Stimulated activated CD4-positive, alpha-beta T cell treated with anti-CD3 and anti-CD28 coated beads, Interleukin-4, amount 100 ng/mL, for 1 hour (primary cell): ENCODE data around the gene CEMP1.

ENCODE experiments used
- DNase-seq: peaks from one replicate; pipeline ENCODE4 v3.0.0-alpha.2; 2020

CEMP1 gene

GRCh38 chr16:2518823-2519710 lies 12.1 kb downstream of the CEMP1 start:
- no peak for DNase-seq

DNA sequence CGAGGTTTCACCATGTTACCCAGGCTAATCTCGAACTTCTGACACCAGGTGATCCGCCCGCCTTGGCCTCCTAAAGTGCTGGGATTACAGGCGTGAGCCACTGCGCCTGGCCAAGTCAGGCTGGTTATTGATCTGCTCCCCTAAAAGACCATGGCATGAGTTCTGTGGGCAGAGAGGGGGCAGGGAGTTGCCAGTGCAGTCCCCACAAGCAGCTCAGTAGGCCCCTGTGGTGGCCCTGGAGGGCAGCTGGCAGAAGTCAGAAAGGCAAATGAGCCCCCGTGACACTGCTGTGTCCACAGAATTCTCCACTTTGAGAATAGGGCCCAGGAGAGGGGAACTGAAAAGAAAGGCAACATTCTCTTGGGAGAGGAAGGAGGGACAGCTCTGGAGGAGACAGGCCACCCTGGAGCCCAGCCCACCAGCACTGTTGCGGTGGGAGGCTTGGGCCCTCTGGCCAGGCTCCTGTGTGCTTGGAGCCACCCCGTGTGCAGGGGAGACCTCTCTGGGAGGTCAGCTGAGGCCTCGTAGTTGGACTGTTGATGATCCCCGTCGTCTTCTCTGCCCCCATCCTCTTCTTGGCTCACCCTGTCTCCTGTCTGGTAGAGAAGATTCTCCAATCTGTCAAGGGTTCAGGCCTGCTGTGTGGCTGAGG lies 13.1 kb downstream of the CEMP1 start:
- DNase-seq: no peak

DNA sequence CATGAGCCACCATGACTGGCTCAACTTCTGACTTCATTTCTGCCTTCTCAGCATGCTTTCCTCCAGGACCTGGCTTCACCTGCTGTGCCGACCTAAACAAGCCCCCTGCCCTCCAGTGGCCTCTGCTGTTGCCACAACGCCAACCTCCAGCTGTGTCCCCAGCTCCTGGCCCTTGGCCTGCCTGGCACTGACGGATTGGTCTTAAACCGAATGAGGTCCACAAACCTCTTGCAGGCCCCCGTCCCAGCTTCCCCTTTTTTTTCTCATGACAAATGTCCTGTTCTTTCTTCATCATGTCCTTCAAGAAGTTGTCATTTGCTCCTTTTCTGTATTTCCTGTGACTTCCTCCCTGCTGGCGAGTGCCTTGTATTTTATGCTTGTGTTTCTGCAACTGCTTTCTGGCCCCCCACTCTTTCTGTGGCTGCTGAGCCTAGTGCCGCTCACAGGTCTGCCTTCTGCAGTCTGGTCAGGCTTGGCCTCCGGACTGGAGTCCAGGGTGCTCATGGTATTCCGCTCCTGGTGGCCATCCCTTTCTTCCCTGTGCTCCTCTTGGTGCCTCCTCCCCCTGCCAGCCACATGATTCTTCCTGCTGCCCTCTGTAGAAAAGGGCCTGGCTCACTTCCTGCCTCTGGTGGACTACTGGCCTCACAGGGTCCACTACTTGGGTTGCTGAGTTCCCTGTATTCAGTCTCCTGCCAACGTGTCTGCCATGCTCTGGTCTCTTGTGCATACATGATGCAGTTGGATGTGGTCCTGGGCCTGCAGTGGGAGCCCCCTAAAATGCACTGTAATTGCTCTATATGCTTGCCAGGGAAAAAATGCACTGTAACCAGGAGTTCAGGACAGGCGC lies 14.6 kb downstream of the CEMP1 start:
- no peak for DNase-seq

DNA sequence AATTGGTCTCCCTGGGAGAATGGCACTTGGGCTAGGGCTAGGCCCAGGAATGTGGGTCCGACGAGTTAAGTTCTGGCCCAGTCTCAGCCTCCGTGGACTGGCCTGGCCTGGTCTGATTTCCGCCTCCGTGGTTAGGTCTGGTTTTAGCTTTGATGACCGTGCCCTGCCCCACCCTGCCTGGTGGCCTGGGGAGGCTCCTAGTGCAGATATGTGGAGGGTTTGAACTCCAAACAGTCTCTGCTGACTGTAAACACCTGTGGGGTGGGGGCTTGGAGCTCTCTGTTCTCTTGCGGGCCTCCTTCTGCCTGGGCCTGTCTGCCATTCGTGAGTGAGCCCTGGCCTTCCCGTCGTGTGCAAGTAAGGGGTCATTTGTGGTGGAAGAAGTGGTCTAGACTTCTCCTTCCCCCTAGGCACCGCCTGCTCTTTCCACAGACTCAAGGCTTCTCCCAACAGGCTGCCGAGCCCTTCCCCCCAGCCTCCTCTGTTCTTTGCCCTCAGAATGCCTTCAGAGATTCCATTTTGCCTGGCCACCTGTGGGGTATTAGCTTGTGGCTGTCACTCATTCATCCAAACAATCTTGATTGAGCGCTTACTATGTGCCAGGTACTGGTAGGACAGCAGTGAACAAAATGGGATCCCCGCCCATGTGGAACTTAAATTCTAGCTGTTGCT lies 15.9 kb downstream of the CEMP1 start:
- no peak for DNase-seq

- peak; percentile 42 for DNase-seq
These were observed 16.7 kb downstream of the CEMP1 start for GRCh38 chr16:2514333-2515179.

DNA sequence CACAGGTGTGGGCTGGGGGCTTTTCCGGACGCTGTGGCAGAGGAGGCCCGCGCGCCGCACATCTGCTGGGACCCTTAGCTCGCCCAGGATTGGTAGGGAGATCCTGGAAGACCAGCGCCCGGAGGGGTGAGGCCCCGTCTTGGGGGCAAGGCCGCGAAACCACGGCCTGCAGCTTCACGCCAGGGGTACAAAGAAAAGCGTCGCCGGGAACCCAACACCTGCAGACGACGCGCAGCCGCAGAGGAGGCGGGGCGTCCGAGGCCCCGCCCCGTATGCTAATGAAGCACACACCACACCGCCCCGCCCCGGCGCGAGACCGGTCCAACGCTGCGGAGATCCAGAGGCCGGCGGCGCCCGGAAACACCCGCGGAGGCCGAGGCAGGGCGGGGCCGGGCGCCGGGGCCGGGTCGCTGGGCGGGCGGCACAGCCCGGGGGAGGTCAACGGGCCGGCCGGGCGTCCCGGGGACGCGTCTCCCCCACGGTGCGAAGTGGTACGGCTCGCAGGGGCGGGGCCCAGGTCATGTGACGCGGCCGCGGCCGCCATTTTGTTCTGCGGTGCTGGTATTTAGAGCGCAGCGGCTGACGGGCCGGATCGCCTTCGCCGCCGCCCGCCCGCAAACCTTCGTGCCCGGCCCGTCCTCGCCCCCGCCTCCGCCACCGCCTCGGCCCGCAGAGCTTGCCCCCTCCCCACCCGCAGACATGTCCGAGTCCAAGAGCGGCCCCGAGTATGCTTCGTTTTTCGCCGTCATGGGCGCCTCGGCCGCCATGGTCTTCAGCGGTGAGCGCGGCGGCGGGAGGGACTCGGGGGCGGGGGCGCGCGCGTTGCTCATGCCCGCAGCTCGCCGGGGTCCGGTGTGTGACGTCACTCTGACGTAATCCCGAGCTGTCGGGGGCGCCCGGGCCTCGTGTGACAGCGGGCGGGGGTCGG lies 17.5 kb downstream of the CEMP1 start, which contains the start of gene ATP6V0C:
Gene ATP6V0C, plus strand, starts transcription at position 548 of the 928 bp plus-strand sequence. Its CDS starts 152 bp downstream, at position 700.
- DNase-seq: peak; percentile 90

DNA sequence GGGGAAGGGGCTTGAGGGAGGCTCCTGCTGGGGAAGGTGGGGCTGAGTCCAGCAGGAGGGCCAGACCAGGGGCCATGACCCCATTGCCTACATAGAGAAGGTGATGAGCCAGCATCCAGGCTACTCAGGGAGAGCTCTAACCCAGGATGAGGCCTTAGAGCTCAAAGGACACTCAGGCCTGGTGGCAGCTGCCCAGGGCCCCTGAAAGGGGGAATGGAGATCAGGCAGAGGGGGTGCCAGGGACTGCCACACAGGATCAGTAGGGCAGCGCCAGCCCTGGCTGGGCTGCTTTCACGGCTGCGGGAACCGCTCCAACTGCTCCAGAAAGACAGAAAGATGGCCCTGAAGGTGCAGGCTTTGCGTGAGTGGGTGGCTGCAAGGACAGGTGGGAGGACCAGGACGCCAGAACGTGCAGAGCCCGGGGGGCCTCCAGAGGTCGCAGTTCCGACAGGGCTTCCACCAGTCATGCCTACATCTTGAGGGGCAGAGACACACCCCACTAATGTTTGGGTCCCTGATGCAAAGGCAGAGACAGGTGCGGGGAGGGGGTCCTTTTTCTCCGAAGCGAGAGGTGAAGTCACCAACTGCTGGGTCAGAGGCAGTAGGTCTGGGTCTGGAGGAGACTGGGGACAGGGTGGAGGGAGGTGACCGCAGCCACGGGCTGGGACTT lies 18.3 kb downstream of the CEMP1 start:
- no peak for DNase-seq

DNA sequence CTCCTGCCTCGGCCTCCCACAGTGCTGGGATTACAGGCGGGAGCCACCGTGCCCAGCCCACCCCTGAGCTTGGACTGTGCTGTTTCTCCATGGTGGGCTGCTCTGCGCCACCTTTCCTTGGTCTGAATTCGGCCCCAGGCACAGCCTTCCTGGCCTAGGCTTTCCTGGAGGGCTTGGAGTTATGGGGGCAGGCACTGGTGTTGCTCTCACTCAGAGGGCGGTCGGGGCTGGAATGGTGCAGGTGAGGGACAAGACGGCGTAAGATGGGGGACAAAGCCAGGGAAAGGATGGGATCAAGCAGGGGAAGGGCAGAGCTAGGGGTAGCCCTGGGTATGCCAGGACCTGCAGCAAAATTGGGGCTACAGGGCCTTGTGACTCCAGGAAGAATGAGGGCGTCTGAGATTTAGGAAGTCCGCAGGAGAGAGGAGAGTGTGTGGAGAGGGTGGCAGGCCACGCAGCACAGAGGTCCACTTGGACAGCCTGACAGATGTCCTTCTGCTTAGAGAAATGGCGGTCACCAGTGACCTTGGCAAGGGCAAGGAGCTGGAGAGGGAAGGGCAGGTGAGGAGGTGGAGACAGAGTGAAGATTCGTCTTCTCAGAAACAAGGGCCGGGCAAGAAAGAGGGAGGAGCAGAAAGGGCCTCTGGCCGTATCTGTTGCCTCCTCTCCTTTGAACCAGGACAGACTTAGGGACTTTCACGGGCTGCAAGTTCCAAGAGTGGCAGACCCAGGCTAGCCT lies 19.0 kb downstream of the CEMP1 start:
- DNase-seq: no peak

DNA sequence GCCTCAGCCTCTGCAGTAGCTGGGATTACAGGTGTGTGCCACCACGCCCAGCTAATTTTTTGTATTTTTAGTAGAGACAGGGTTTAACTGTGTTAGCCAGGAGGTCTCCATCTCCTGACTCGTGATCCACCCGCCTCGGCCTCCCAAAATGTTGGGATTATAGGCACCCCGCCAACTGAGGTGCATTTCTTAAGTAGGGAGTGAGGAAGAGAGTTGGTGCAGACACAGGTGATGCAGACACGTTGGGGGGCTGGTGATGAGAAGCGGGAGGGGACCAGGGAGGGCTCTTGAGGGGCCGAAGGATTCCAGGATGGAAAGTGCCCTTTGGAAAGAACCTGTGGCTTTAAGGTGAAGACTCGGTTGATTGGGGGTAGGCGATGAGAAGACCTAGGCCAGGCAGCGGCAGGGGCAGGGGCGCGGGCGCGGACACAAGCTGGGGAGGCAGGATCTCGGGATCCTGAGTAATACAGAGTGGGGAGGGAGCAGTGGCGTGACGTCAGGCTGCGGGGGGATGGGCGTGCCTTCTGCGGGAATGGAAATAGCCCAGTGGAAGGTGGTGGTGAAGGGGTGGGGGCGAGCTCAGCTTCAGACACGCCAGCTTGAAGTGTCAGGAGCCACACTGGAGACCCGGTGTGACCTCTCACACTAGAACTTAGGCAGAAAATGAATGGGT lies 19.9 kb downstream of the CEMP1 start:
- no peak for DNase-seq

- no peak for DNase-seq
These were observed 22.3 kb downstream of the CEMP1 start for GRCh38 chr16:2508722-2509400.

GRCh38 chr16:2507665-2508064 lies 23.5 kb downstream of the CEMP1 start:
- DNase-seq: no peak

DNA sequence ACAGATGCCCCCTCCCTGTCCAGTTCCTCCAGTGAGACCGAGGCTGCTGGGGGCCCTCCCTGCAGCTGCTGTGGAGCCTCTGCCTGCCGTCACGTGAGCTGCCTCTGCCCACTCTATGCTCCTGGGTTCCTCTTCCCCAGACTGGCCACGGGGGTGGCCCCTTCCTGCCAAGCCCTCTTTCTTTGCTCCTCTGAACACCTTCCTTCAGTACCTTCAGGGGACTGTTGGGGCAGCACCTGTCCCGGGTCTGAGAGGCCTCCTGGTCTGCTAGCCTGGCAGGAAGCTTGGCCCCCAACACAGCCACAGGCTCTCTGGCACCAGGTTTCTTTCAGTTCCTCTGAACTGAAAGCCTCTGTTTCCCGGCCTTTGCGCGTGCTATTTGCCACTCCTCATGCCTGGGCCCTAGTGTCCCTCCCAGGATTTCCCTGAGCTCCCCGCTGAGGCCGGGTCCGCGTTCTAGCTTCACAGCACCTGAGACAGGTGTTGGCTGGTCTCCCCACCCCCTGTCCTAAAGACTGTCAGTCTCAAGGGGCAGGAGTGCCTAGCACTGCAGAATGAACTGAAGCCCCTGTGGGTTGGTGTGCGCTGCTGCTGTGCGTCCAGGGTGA lies 24.1 kb downstream of the CEMP1 start:
- DNase-seq: no peak

DNA sequence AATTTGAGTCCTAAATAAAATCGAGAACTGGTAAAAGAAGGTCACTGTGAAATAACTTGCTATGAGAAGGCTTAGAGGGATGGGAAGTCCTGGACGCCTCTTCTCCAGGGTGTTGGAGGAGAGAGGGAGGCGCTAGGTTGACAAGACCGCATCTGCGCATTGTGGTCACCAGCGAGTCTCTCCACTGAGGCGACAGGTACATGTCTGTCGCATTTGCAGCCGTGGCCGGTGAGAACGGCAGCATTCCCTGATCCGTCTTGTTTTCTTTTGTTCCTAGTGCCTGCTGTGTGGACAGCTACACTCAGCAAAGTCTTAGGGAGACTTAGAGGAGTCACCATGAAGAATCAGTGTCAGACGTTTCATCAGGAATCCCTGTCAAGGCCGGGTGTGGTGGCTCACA lies 25.5 kb downstream of the CEMP1 start:
- no peak for DNase-seq

DNA sequence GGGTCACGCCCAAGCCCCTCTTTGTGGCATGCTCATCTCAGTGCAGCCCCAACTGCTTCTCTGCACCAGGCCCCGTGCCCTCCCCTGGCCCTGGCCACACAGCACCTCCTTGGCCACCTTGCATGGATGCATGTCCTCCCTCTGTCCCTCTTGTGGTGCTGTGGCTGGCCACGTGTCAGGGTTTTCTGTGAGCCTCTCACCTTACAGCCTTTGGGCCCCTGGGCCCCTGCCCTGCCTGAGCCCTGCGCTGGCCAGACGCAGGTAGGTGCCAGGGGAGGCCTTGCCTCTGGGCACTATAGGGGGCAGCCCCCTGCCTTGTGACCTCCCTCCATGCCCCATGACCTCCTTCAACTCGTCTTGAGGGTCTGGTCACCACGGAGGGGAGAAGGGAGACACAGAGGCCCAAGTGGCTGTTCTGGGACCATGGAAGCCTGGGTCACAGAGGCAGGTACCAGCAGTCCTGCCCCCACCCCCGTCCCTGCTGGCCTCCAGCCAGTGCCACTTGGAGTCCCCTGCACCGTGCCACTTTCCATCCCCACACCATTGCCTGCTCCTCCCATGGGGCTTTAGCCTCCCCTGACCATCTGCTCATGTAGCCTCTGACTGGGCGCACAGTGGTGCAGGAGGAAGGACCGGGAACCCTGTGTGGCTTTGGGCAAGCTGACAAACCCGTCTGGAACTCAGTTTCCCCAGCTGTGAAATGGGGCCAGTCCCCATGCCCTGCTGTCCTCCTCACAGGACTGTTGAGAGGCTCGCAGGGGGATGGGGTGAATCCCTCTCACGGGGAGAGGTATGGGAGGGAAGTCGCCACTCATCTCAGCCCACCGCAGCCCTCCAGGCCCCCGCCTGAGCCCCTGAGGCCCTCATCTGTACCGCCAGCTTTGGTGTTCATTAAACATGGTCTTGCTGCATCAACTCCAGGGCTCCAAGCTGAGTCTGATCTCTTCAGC lies 29.0 kb downstream of the CEMP1 start:
- no peak for DNase-seq

DNA sequence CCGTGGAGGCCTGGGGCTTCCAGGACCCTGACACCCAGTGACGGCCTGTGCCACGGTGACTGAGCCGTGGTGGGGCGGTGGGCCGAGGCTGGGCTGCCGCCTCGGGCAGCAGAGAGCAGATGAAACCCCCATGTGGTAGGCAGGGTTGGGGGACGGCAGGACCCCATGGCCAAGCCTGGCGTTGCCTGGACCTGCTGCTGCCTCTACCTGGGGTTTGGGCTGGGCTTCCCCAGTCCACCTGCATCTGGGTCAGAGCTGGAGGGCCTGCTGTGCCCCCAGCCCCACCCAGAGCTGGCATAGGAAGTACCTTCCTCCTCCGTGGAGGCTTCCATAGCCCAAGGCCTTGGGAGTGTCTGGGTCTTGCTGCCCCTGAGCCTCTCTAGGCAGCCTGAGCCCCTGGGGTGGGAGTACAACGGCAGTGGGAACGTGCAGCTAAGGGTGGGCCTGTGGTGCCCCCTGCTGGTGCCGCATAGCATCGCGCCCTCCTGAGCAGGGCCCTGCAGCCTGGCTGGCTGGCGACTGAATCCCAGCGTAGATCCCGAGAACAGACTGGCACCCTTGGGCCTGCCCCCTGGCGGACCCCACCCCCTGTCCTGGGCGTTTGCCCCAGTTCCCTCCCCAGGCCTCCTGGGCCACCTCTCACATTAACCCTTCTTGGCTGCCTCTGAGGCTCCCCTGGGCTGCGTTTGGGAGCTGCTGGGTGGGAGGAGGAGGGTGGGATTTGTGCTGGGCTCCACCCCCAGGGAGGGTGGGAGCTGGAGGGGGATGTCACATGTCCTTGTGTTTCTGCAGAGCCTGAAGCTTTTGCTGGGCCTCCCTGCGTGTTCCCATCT lies 30.1 kb downstream of the CEMP1 start:
- DNase-seq: peak; percentile 81
